ENCODE measurements around the gene NUTF2.
"Not testable (repeated sequence)": the region's sequence is repeated elsewhere in the genome, so short reads cannot be mapped to it uniquely, and the experiment has no call there.

Gene NUTF2

DNA sequence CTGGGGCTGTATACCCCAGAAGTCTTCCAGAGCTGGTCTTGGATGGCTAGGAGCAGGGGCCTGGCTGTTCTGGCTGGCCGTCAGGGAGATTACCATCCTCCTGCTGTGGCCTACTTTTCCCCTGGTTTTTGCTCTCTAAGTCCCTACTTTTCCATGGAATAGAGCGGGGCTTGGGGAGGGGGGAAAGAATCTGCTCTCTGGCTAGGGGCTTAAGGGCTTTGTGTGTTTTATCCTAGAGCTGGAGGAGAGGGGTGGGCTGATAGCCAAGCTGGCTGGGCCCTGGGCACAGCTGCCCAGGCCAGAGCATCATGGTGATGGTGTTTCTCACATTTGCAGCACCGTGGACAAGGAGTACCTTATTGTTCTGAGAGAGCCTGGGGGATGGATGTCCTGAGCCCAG, 41.6 kb downstream of the NUTF2 start:
- DNase-seq, result no peak

GRCh38 chr16:67892375-67892774, 45.6 kb downstream of the NUTF2 start:
- no peak for DNase-seq

DNA sequence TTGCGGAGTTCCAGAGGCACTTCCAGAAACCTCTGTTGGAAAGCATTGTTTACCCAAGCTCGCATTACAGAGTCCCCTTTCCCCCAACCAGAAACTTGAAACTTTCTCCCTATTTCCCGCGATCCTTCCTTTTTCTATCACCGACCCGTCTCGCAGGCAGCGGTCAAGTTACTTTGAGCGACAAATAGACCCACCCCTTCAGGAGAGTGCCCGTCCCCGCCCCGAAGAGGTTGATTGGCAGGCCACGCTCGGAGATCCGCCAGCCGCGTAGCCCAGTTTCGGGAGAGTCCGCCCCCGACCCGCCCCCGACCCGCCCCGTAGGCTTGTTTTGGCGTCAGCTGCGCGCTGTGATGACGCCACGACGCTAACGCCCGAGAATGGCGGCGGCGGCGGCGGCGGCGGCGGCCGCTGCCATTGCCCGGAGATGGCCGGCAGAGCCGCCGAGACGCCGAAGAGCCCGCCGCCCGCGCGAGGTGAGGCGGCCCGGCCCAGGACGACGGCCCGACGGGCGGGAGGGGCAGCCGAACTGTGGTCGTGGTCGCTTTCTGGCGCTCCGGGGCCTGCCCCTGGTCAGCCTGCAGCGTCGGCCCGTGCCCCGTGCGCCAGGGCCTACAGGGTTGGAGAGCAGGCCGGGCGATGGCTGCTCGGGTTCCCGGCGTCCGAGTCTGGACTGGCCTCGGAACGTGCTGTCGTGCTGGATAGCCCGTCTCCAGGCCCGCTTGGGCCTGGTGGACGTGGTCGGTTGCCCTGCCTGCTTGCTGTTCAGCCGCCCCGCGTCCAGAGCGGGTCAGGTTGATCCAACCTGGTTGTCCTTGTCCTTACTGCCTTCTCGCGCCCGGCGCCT, 46.4 kb downstream of the NUTF2 start, which contains the start of gene PSKH1:
PSKH1 (plus strand) TSS at position 356 of the 844 bp plus-strand sequence. CDS start 15,496 bp downstream, outside the sequence.
- DNase-seq, result peak; percentile 80 to 94 (median 91)

GRCh38 chr16:67893743-67894399, 47.1 kb downstream of the NUTF2 start:
- DNase-seq, result no peak

GRCh38 chr16:67897231-67897630, 50.5 kb downstream of the NUTF2 start:
- no peak for DNase-seq

- DNase-seq, result no peak
Observed at GRCh38 chr16:67901734-67902133, 55.0 kb downstream of the NUTF2 start.

DNA sequence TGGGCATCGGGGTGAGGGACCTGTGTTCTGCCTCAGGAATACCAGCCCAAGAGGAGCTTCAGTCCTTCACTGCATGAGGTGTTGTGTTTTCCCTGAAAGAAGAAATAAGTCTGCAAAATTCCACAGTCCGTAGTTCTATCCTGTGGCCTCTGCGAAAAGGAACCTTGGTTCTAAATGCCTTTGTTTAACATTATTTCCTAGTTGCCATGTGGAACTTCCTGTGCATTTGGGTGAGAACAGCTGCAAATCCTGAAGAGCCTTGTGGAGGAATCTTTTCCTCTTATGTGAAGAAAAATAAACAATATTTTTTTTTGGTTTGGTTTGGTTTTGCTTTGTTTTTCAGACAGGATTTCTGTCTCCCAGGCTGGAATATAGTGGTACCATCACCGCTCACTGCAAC, 56.1 kb downstream of the NUTF2 start:
- no peak for DNase-seq

DNA sequence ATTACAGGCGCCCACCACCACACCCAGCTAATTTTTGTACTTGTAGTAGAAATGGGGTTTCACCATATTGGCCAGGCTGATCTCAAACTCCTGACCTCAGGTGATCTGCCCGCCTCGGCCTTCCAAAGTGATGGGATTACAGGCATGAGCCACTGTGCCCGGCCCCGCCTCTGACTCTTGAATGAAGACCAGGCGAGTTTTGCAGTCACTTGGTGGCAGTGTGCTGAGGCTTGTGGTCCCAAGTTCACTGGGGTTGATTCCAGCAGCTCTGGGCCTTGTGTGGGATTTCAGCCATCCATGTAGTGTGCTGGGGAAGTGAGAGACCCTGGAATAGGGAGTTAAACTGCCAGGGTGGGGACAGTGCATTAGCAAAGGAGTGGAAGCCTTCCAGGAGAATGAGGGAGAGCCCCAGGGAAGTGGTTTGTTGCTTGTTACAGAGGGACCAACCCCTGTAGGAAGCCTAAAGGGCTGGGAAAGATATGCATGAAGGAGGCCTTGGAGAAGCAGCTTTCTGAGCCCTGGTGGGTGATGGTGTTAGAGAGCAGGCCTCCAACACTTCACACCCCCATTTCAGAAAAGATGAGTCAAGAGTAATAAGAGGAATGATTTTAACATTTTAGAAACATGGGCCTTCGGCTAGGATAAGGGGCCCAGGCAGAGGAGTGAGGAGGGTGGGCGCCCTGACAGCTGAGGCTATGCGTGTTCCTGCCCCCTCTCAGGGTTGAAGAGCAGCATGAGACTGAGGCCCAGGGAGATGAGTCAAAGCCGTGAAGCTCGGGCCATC, 60.9 kb downstream of the NUTF2 start:
- DNase-seq, result no peak

GRCh38 chr16:67909056-67909742, 62.5 kb downstream of the NUTF2 start:
- DNase-seq, result no peak

DNA sequence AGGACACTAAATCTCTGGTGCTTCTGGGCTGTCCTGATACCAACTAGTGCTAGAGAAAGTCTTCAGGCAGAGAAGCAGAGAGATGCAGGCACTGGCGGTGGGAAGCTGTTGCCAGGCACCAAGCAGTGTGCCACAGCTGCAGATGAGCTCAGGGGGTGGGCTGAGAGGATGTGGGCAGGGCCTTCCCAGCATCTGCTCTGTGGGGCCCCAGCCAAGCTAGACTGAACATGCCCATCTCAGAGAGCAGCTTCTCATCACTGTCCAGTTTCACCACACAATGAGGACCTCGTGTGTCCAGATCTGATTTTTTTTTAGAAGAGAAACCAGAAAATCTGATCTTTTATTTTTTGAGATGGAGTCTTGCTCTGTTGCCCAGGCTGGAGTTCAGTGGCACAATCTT, 63.4 kb downstream of the NUTF2 start:
- DNase-seq, result no peak

GRCh38 chr16:67914758-67915495, 68.2 kb downstream of the NUTF2 start:
- DNase-seq, result no peak

DNA sequence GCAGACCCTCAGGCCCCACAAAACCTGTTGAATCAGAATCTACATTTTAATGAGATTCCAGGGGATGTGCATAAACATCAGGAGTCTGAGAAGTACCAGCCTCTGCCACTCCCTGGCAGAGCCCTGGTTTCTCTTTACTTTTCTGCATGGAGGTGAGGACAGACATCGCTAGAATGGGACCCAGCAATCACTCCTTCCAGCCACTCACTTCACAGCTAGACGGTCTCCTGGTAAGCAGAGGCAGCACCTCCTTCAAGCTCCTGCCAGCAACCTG, 68.7 kb downstream of the NUTF2 start:
- DNase-seq, result not testable (repeated sequence)

DNA sequence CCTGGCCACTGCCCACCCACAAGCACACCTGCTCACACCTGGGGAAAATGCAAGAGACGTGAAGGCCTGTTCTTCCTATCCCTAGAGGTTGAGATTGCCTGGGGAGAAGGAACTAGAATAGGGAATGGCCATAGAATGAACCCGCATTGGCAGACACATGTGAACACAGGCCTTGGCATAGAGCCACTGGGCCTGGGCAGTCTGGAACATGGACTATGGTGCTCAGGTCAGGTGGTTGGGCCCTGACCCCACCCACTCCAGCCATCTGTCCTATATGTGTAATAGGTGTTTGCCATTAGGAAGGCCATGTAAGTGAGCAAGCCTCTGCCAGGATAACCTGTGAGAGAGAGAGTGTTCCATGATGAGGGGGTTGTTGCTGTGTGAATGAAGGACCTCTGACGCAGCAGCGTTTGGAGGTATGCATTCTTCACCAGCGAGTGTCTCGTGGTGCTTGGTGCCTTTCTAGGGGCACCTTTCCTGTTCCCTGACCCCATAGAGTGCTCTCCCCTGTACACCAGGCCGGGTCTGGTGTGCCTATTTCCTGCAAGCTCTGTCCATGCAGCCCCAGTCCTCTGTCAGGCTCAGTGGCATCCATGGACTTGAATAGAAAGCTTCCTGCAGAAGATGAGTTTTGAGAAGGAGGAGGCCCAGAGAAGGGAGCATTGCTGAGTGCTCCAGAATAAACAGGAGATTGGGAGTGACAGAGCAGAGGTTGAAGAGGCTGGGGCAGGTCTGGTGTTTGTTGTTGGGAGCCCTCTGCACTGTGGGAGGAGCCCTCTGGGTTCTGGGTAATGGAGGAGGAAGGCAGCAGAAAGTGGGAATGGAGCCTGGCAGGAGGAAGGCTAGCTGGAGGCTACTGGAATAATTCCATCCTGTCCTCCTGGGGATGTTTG, 69.3 kb downstream of the NUTF2 start:
- DNase-seq, result no peak

GRCh38 chr16:67917140-67917851, 70.6 kb downstream of the NUTF2 start:
- DNase-seq, result no peak

DNA sequence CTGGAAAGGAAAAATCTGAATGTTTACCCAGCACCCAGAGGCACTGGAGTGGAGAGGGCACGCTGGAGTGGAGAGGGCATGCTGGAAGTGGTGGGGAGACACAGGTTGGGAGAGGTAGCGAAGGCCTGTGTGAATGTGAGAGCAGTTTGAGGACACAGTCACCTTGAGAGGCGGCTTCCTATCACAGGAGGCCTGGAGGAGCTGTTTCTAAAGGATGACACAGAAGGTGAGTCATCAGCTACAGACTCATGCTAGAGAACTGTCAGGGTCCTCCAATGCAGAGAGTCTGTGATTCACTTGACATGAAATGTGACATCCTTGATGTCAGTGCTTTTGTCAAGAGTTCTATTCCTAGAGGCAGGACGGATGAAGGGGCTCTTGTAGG, 71.1 kb downstream of the NUTF2 start:
- DNase-seq, result no peak

DNA sequence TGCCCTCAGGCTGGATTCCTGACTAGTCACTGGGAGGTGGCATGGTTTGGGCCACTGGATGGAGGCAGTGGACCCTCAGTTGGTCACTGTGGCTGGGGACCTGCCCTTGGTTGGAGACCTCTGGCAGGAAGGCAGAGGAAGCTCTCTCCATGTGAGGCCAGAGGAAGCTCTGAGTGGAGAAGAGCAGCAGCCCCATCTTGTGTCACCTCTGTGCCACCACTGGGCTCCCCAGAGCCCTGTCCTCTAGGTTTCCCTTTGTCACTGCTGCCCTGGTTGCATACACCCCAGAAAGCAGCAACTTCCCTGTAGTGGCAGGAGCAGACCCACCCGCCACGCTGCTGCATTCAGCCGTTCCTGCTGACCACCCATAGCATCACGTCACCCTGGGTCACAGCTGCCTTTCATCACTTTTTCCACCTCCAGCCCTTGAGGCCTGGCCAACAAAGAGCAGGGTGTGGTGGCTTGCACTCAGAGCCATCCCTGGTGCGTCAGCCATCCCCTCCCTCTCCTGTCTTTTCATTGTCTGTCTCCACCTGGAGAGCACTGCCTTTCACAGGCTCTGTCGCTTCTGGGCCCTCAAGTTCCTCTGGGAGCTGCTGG, 73.0 kb downstream of the NUTF2 start:
- no peak for DNase-seq

Data from stimulated activated naive CD4-positive, alpha-beta T cell (primary cell).